PFSK-1 (cell line): ENCODE measurements around the gene PPP1R1B.

Experiments used
- FOXP2 ChIP-seq: optimal IDR thresholded peaks from 2 replicates; pipeline ENCODE3; 2011; ENCODE audit warnings: borderline replicate concordance, control low read depth, inconsistent platforms; ENCODE audit not compliant: insufficient read depth; ENCODE audit errors: extremely low read length, extremely low read depth
- POLR2AphosphoS5 ChIP-seq: IDR thresholded peaks from 2 replicates; pipeline ENCODE4 v1.6.1; 2012; ENCODE audit warnings: low read depth, mild to moderate bottlenecking, control low read depth, low read length, moderate library complexity
- SIN3A ChIP-seq: IDR thresholded peaks from 2 replicates; pipeline ENCODE4 v1.6.1; 2012; ENCODE audit warnings: mild to moderate bottlenecking, low read length, moderate library complexity, borderline replicate concordance; ENCODE audit not compliant: insufficient read depth
- TAF1 ChIP-seq: IDR thresholded peaks from 2 replicates; pipeline ENCODE4 v1.6.1; 2012; ENCODE audit warnings: low read length, control low read depth, borderline replicate concordance; ENCODE audit not compliant: insufficient read depth
- TF ChIP-seq, protein P1 (sequence below), 2 experiments: IDR thresholded peaks; 2 replicates each; pipeline versions ENCODE4 v1.6.1 to v1.8.0; 2011 to 2012; ENCODE audit warnings: low read depth in 2 of 2, low read length in 2 of 2, control low read depth in 1 of 2, inconsistent platforms in 1 of 2, mild to moderate bottlenecking in 1 of 2, moderate library complexity in 1 of 2; ENCODE audit not compliant: insufficient read depth in 1 of 2

PPP1R1B gene

DNA sequence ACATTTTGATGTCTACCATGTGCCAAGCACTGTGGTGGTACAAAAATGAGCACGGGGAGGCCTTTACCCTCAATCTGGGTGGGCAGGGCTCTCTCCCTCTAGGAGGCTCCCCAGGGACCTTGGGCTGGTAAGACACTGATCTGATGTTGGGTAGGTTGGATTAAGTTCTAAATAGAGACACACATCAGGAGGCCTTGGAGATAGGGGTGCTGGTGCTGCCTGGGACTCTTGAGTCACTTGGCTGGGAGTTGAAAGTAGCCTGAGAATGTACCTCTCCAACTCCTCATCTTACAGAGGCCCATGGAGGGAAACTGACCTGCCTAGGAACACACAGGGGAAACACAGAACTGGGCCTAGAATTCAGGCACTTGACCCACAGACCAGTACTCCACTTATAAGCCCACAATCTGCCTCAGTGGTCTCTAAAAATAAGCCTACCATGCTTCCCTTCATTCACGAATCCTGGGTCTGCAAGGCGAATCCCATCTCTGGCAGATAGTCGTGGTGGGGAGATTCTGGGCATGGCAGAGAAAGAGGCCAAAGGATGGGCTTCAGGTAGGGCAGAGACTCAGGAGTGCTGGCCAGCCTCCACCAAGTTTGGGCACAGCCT, 17.2 kb upstream of the PPP1R1B start:
- TF ChIP-seq, protein P1, sequence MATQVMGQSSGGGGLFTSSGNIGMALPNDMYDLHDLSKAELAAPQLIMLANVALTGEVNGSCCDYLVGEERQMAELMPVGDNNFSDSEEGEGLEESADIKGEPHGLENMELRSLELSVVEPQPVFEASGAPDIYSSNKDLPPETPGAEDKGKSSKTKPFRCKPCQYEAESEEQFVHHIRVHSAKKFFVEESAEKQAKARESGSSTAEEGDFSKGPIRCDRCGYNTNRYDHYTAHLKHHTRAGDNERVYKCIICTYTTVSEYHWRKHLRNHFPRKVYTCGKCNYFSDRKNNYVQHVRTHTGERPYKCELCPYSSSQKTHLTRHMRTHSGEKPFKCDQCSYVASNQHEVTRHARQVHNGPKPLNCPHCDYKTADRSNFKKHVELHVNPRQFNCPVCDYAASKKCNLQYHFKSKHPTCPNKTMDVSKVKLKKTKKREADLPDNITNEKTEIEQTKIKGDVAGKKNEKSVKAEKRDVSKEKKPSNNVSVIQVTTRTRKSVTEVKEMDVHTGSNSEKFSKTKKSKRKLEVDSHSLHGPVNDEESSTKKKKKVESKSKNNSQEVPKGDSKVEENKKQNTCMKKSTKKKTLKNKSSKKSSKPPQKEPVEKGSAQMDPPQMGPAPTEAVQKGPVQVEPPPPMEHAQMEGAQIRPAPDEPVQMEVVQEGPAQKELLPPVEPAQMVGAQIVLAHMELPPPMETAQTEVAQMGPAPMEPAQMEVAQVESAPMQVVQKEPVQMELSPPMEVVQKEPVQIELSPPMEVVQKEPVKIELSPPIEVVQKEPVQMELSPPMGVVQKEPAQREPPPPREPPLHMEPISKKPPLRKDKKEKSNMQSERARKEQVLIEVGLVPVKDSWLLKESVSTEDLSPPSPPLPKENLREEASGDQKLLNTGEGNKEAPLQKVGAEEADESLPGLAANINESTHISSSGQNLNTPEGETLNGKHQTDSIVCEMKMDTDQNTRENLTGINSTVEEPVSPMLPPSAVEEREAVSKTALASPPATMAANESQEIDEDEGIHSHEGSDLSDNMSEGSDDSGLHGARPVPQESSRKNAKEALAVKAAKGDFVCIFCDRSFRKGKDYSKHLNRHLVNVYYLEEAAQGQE (IDR thresholded peaks at IDR 0.05; ENCODE audit: insufficient read depth in 1 of 2, low read depth in 2 of 2, low read length in 2 of 2) = no peak
- TF ChIP-seq SIN3A = no peak
- TF ChIP-seq TAF1 = no peak
- TF ChIP-seq POLR2AphosphoS5 = no peak
- no peak for TF ChIP-seq FOXP2

DNA sequence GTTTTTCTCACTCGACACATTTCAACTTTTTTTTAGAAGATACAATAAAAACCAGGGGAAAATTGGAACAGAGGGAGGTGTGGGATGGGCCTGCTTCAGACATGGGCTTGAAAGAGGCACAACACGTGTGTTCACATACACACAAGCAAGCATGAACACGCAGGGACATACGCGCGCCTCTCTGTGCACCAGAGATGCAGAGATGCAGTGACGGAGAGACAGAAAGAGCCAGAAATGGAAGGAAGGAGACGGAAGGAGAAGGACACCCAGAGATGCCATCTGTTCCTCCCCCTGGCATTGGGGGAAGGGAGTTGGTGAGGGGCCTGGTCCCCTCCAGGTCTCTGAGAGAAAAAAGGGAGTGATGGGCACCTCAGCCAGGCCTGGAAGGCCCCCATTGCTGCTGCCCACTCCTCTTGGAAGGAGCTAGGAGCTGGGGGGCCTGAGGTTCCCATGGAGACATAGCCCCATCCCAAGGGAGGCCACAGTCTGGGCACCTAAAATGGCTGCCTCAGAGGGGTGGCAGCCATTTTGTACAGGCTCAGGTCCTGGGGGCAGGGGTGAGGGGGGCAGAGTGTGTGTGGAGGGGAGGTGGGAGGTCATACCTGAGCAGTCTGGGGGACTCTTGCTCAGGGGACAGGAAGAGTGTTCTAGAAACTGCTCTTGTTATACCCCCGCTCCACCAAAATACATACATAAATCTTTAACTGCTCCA, 15.2 kb upstream of the PPP1R1B start:
- TF ChIP-seq FOXP2 (no peak), SIN3A (no peak), POLR2AphosphoS5 (no peak), TAF1 (no peak)
- TF ChIP-seq, protein P1 (IDR thresholded peaks at IDR 0.05; ENCODE audit: insufficient read depth in 1 of 2, low read depth in 2 of 2, low read length in 2 of 2) = no peak

DNA sequence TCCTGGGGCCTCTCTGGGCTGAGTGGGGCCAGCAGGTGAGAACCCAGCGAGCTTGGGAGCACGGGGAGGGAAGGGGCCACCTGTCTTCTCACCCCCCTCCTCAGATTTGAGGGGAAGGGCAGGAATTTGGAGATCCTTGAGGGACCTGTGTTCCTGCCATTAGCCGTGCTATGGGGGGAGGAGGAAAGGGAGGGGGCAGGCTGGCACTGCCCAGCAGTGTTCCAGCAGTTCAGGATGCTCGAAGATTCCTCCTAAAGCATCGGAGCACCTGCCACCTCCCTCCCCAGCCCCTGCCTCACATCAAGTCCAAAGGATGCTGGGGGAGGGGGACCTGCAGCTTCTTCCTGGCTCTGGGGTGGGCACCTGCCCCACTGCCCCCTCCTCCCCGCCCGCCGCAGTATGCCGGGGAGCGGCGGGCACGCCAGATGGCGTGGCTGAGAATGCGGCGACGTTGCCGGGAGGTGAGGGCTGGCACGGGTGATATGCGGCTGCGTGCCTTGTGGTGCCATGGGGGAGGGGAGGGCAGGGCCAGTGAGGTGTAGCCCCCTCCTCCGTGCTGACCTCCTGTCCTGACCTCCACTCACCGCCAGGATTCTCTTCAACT, 14.4 kb upstream of the PPP1R1B start:
- TF ChIP-seq SIN3A (no peak), TAF1 (no peak), POLR2AphosphoS5 (no peak), FOXP2 (no peak)
- TF ChIP-seq, protein P1 (IDR thresholded peaks at IDR 0.05; ENCODE audit: insufficient read depth in 1 of 2, low read depth in 2 of 2, low read length in 2 of 2) = no peak

DNA sequence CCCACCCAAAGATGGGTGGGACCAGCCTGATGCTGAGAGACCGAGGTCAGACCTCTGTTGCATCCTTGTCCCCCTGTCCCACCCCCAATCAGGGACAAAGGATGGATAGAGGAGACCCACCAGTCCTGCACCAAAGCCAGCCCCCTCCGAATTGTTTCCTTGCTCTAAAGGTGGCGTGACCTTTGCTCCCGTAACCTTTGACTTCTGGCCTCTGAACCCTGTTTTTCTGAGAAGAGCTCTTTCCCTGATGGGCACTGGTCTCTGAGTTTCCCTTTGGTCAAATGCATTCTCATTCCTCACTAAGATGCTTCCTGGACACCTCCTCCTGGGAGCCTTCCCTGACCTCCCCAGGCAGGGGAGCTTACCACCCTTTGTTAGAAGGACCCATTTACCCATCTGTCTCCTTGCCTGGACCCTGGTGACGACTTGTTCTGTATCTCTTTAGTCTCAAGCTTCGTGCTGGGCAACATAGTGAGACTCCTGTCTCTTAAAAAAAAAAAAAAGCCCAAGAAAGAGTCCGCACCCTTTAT, 13.8 kb upstream of the PPP1R1B start:
- TF ChIP-seq SIN3A (no peak), TAF1 (no peak), FOXP2 (no peak), POLR2AphosphoS5 (no peak)
- TF ChIP-seq, protein P1 (IDR thresholded peaks at IDR 0.05; ENCODE audit: insufficient read depth in 1 of 2, low read depth in 2 of 2, low read length in 2 of 2) = no peak
